ENCODE results near the gene CARD9. TPM values are rescaled to one million over a fixed set of nuclear protein-coding genes. Genes with fewer than 3 reads are reported as not detected.

The CARD9 gene
- total and polyA plus RNA-seq, 2 donors (not counting 1 experiment from before 2014, with no cell fraction given) = 0.69 to 3.3 TPM

DNA sequence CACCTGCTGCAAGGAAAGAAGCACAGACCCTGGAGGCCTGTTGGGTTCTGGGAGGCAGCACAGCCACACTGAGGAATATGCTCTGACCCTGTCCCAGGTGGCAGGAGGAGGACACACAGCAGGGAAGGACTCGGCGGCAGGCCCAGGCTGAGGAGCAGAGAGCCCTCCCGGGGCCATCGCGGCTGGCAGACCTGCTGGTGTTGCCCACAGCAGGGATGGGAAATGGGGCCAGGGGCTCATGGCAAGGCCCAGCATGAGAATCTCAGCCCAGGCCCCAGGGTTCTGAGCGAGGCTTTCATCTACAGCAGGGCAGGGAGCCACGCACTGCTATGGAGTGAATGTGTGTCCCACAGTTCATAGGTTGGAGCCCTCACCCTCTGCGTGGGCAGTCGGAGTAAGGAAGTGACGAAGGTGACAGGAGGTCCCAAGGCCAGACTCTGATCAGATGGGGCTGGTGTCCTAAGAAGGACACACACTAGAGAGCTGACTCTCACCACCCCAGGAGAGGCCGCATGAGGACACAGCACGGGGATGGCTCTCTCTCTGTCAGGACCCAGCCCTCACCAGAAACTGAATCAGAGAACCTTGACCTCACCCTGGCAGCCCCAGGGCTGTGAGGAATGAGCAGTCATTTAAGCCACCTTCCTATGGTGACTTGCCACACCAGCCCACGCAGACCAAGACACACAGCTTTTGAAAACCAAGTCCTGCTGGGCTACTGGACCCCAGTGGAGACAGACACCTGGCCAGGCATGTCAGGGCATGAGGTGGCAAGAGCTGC is 56.4 kb downstream of the CARD9 start:
- no peak for DNase-seq (ENCODE audit: low read depth in 2 of 2)
- Histone ChIP-seq H3K4me2 (ENCODE audit: extremely low read depth, insufficient read depth, low read length) (no peak overlapping the region), H3K9me3 (ENCODE audit: control insufficient read depth, insufficient read depth, low read depth, low read length) (no peaks in the 10 kb centered on the region), H3K36me3 (ENCODE audit: control insufficient read depth, insufficient read depth, low read length) (no peaks in the 10 kb centered on the region), H3K27me3 (ENCODE audit: control insufficient read depth, insufficient read depth, low read length) (peaks cover 3% of the 10 kb centered on the region), H3K4me1 (ENCODE audit: control insufficient read depth, extremely low read depth, insufficient read depth, low read length) (no peaks in the 10 kb centered on the region), H3K9ac (ENCODE audit: insufficient read depth, low read length) (no peak overlapping the region), H3K4me3 (replicated peaks in 1 of 4; ENCODE audit: control extremely low read depth in 1 of 4, insufficient read depth in 1 of 4, low read depth in 3 of 4, low read length in 4 of 4) (no peak overlapping the region), H3K79me2 (ENCODE audit: control insufficient read depth, insufficient read depth, low read length) (no peaks in the 10 kb centered on the region), H3K27ac (ENCODE audit: insufficient read depth, low read length) (no peak overlapping the region), H4K20me1 (ENCODE audit: control insufficient read depth, extremely low read depth, insufficient read depth, low read length) (no peaks in the 10 kb centered on the region), H2AFZ (ENCODE audit: low read length) (no peak overlapping the region)
- TF ChIP-seq EZH2 (IDR thresholded peaks at IDR 0.05; ENCODE audit: low read length, missing control alignments) = no peak
- TF ChIP-seq, protein P1, sequence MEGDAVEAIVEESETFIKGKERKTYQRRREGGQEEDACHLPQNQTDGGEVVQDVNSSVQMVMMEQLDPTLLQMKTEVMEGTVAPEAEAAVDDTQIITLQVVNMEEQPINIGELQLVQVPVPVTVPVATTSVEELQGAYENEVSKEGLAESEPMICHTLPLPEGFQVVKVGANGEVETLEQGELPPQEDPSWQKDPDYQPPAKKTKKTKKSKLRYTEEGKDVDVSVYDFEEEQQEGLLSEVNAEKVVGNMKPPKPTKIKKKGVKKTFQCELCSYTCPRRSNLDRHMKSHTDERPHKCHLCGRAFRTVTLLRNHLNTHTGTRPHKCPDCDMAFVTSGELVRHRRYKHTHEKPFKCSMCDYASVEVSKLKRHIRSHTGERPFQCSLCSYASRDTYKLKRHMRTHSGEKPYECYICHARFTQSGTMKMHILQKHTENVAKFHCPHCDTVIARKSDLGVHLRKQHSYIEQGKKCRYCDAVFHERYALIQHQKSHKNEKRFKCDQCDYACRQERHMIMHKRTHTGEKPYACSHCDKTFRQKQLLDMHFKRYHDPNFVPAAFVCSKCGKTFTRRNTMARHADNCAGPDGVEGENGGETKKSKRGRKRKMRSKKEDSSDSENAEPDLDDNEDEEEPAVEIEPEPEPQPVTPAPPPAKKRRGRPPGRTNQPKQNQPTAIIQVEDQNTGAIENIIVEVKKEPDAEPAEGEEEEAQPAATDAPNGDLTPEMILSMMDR (conservative IDR thresholded peaks at IDR 0.05 in 1 of 2, IDR thresholded peaks at IDR 0.05 in 1 of 2; ENCODE audit: low read depth in 1 of 2, low read length in 2 of 2) = no peak

DNA sequence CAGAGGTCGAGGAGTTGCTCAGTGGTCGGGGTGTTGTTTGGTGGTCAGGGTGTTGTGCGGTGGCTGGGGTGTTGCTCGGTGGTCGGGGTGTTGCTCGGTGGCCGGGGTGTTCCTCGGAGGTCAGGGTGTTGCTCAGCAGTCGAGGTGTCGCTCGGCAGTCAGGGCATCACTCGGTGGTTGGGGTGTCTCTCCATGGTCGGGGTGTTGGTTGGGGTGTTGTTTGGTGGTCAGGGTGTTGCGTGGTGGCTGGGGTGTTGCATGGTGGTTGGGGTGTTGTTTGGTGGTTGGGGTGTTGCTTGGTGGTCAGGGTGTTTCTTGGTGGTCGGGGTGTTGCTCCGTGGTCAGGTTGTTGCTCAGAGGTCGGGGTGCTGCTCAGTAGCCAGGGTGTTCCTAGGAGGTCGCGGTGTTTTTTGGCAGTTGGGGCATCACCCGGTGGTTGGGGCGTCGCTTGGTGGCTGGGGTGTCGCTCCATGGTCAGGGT is 57.2 kb downstream of the CARD9 start:
- DNase-seq (ENCODE audit: low read depth in 2 of 2) = no peak
- TF ChIP-seq EZH2 (IDR thresholded peaks at IDR 0.05; ENCODE audit: low read length, missing control alignments) = no peak
- TF ChIP-seq, protein P1 (conservative IDR thresholded peaks at IDR 0.05 in 1 of 2, IDR thresholded peaks at IDR 0.05 in 1 of 2; ENCODE audit: low read depth in 1 of 2, low read length in 2 of 2) = no peak
- Histone ChIP-seq H3K9me3 (ENCODE audit: control insufficient read depth, insufficient read depth, low read depth, low read length) (no peaks in the 10 kb centered on the region), H3K4me2 (ENCODE audit: extremely low read depth, insufficient read depth, low read length) (no peak overlapping the region), H3K9ac (ENCODE audit: insufficient read depth, low read length) (no peak overlapping the region), H2AFZ (ENCODE audit: low read length) (no peak overlapping the region), H3K4me3 (replicated peaks in 1 of 4; ENCODE audit: control extremely low read depth in 1 of 4, insufficient read depth in 1 of 4, low read depth in 3 of 4, low read length in 4 of 4) (no peak overlapping the region), H4K20me1 (ENCODE audit: control insufficient read depth, extremely low read depth, insufficient read depth, low read length) (no peaks in the 10 kb centered on the region), H3K4me1 (ENCODE audit: control insufficient read depth, extremely low read depth, insufficient read depth, low read length) (no peaks in the 10 kb centered on the region), H3K27me3 (ENCODE audit: control insufficient read depth, insufficient read depth, low read length) (peaks cover under 1% of the 10 kb centered on the region), H3K27ac (ENCODE audit: insufficient read depth, low read length) (no peak overlapping the region), H3K36me3 (ENCODE audit: control insufficient read depth, insufficient read depth, low read length) (no peaks in the 10 kb centered on the region), H3K79me2 (ENCODE audit: control insufficient read depth, insufficient read depth, low read length) (no peaks in the 10 kb centered on the region)

- TF ChIP-seq EZH2 (IDR thresholded peaks at IDR 0.05; ENCODE audit: low read length, missing control alignments) = no peak
- TF ChIP-seq, protein P1 (conservative IDR thresholded peaks at IDR 0.05 in 1 of 2, IDR thresholded peaks at IDR 0.05 in 1 of 2; ENCODE audit: low read depth in 1 of 2, low read length in 2 of 2) = no peak
- Histone ChIP-seq H3K4me1 (ENCODE audit: control insufficient read depth, extremely low read depth, insufficient read depth, low read length) (no peaks in the 10 kb centered on the region), H2AFZ (ENCODE audit: low read length) (no peak overlapping the region), H3K9me3 (ENCODE audit: control insufficient read depth, insufficient read depth, low read depth, low read length) (no peaks in the 10 kb centered on the region), H3K4me3 (replicated peaks in 1 of 4; ENCODE audit: control extremely low read depth in 1 of 4, insufficient read depth in 1 of 4, low read depth in 3 of 4, low read length in 4 of 4) (no peak overlapping the region), H3K27ac (ENCODE audit: insufficient read depth, low read length) (no peak overlapping the region), H3K79me2 (ENCODE audit: control insufficient read depth, insufficient read depth, low read length) (no peaks in the 10 kb centered on the region), H3K9ac (ENCODE audit: insufficient read depth, low read length) (no peak overlapping the region), H3K27me3 (ENCODE audit: control insufficient read depth, insufficient read depth, low read length) (no peaks in the 10 kb centered on the region), H3K36me3 (ENCODE audit: control insufficient read depth, insufficient read depth, low read length) (no peaks in the 10 kb centered on the region), H4K20me1 (ENCODE audit: control insufficient read depth, extremely low read depth, insufficient read depth, low read length) (no peaks in the 10 kb centered on the region), H3K4me2 (ENCODE audit: extremely low read depth, insufficient read depth, low read length) (no peak overlapping the region)
- no peak for DNase-seq (ENCODE audit: low read depth in 2 of 2)
Measured at GRCh38 chr9:136314944-136315343, 58.5 kb downstream of the CARD9 start.

Data from fibroblast of lung (primary cell).